ENCODE results near the gene KPNA5.
A peak's percentile ranks its signal among the peaks of the same experiment; 100 is the strongest.
"Not testable (repeated sequence)": the region's sequence is repeated elsewhere in the genome, so short reads cannot be mapped to it uniquely, and the experiment has no call there.

The KPNA5 gene

GRCh38 chr6:116693275-116693674 lies 12.3 kb downstream of the KPNA5 start:
- DNase-seq; H3K27me3 ChIP-seq (replicated peaks in 2 of 5; ENCODE audit: control insufficient read depth in 4 of 5, insufficient read depth in 5 of 5, low read length in 4 of 5); POLR2A ChIA-PET; CTCF ChIA-PET; H3K4me3 ChIP-seq (ENCODE audit: control insufficient read depth in 1 of 7, extremely low read depth in 1 of 7, insufficient read depth in 4 of 7, low read depth in 2 of 7, low read length in 6 of 7); H3K27ac ChIP-seq (ENCODE audit: insufficient read depth in 1 of 2, low read depth in 1 of 2, low read length in 2 of 2, poor library complexity in 1 of 2, severe bottlenecking in 2 of 2); H3K9me3 ChIP-seq (ENCODE audit: control extremely low read depth in 1 of 5, control insufficient read depth in 4 of 5, insufficient read depth in 2 of 5, low read depth in 1 of 5, low read length in 4 of 5); H3K36me3 ChIP-seq (ENCODE audit: control insufficient read depth in 4 of 4, insufficient read depth in 4 of 4, low read length in 3 of 4): not testable (repeated sequence)
- no CpG with 5 or more reads among the region's 3 CpGs for WGBS (ENCODE audit: insufficient coverage)
- H3K4me1 ChIP-seq (ENCODE audit: control extremely low read depth in 1 of 4, control insufficient read depth in 4 of 4, insufficient read depth in 4 of 4, low read length in 3 of 4): peaks cover 3 to 20% (median 11%) of the 10 kb centered on the region in 4 experiments

- H3K4me3 ChIP-seq (ENCODE audit: control insufficient read depth in 1 of 7, extremely low read depth in 1 of 7, insufficient read depth in 4 of 7, low read depth in 2 of 7, low read length in 6 of 7): peak overlapping the region in 1 of 7 experiments; percentile 40
- no peaks in the 10 kb centered on the region for H3K9me3 ChIP-seq (ENCODE audit: control extremely low read depth in 1 of 5, control insufficient read depth in 4 of 5, insufficient read depth in 2 of 5, low read depth in 1 of 5, low read length in 4 of 5)
- H3K27me3 ChIP-seq (replicated peaks in 2 of 5; ENCODE audit: control insufficient read depth in 4 of 5, insufficient read depth in 5 of 5, low read length in 4 of 5): no peaks in the 10 kb centered on the region
- DNase-seq: peak; percentile 29 to 76 (median 66)
- H3K36me3 ChIP-seq (ENCODE audit: control insufficient read depth in 4 of 4, insufficient read depth in 4 of 4, low read length in 3 of 4): peaks cover 4 to 20% (median 13%) of the 10 kb centered on the region in 4 experiments
- CTCF ChIA-PET: no interaction called here
- POLR2A ChIA-PET: no interaction called here
- H3K4me1 ChIP-seq (ENCODE audit: control extremely low read depth in 1 of 4, control insufficient read depth in 4 of 4, insufficient read depth in 4 of 4, low read length in 3 of 4): peaks cover 3 to 20% (median 11%) of the 10 kb centered on the region in 4 experiments
- H3K27ac ChIP-seq (ENCODE audit: insufficient read depth in 1 of 2, low read depth in 1 of 2, low read length in 2 of 2, poor library complexity in 1 of 2, severe bottlenecking in 2 of 2): no peak overlapping the region
- WGBS (ENCODE audit: insufficient coverage): no CpG with 5 or more reads among the region's 2 CpGs
Measured at GRCh38 chr6:116695401-116695800, 14.4 kb downstream of the KPNA5 start.

- POLR2A ChIA-PET: no interaction called here
- H3K36me3 ChIP-seq (ENCODE audit: control insufficient read depth in 4 of 4, insufficient read depth in 4 of 4, low read length in 3 of 4): peaks cover 4 to 26% (median 20%) of the 10 kb centered on the region in 4 experiments
- no peak overlapping the region for H3K4me3 ChIP-seq (ENCODE audit: control insufficient read depth in 1 of 7, extremely low read depth in 1 of 7, insufficient read depth in 4 of 7, low read depth in 2 of 7, low read length in 6 of 7)
- CTCF ChIA-PET: no interaction called here
- DNase-seq: peak; percentile 11 to 66 (median 50)
- no peaks in the 10 kb centered on the region for H3K9me3 ChIP-seq (ENCODE audit: control extremely low read depth in 1 of 5, control insufficient read depth in 4 of 5, insufficient read depth in 2 of 5, low read depth in 1 of 5, low read length in 4 of 5)
- H3K27me3 ChIP-seq (replicated peaks in 2 of 5; ENCODE audit: control insufficient read depth in 4 of 5, insufficient read depth in 5 of 5, low read length in 4 of 5): no peaks in the 10 kb centered on the region
- peaks cover 3 to 20% (median 11%) of the 10 kb centered on the region in 4 experiments for H3K4me1 ChIP-seq (ENCODE audit: control extremely low read depth in 1 of 4, control insufficient read depth in 4 of 4, insufficient read depth in 4 of 4, low read length in 3 of 4)
- no peak overlapping the region for H3K27ac ChIP-seq (ENCODE audit: insufficient read depth in 1 of 2, low read depth in 1 of 2, low read length in 2 of 2, poor library complexity in 1 of 2, severe bottlenecking in 2 of 2)
Measured at GRCh38 chr6:116697480-116697879, 16.5 kb downstream of the KPNA5 start.

- H3K27me3 ChIP-seq (replicated peaks in 2 of 5; ENCODE audit: control insufficient read depth in 4 of 5, insufficient read depth in 5 of 5, low read length in 4 of 5); H3K9me3 ChIP-seq (ENCODE audit: control extremely low read depth in 1 of 5, control insufficient read depth in 4 of 5, insufficient read depth in 2 of 5, low read depth in 1 of 5, low read length in 4 of 5); H3K4me3 ChIP-seq (ENCODE audit: control insufficient read depth in 1 of 7, extremely low read depth in 1 of 7, insufficient read depth in 4 of 7, low read depth in 2 of 7, low read length in 6 of 7); H3K4me1 ChIP-seq (ENCODE audit: control extremely low read depth in 1 of 4, control insufficient read depth in 4 of 4, insufficient read depth in 4 of 4, low read length in 3 of 4); H3K27ac ChIP-seq (ENCODE audit: insufficient read depth in 1 of 2, low read depth in 1 of 2, low read length in 2 of 2, poor library complexity in 1 of 2, severe bottlenecking in 2 of 2); DNase-seq; POLR2A ChIA-PET: not testable (repeated sequence)
- CTCF ChIA-PET: interaction anchor here (1.4 kb wide), 1 partner anchor 16 kb away, joined by 3 read pairs; no protein-coding TSS in a partner anchor
- WGBS (ENCODE audit: insufficient coverage): no CpG with 5 or more reads among the region's 1 CpG
- peaks cover 12 to 62% (median 34%) of the 10 kb centered on the region in 4 experiments for H3K36me3 ChIP-seq (ENCODE audit: control insufficient read depth in 4 of 4, insufficient read depth in 4 of 4, low read length in 3 of 4)
Measured at GRCh38 chr6:116703888-116704287, 22.9 kb downstream of the KPNA5 start.

GRCh38 chr6:116705917-116706316 lies 24.9 kb downstream of the KPNA5 start:
- POLR2A ChIA-PET: no interaction called here
- CTCF ChIA-PET: interaction anchor here (0.7 to 1.0 kb wide), 2 partner anchors 9 to 135 kb away, joined by 3 read pairs; no protein-coding TSS in a partner anchor
- H3K27ac ChIP-seq (ENCODE audit: insufficient read depth in 1 of 2, low read depth in 1 of 2, low read length in 2 of 2, poor library complexity in 1 of 2, severe bottlenecking in 2 of 2): no peak overlapping the region
- H3K4me3 ChIP-seq (ENCODE audit: control insufficient read depth in 1 of 7, extremely low read depth in 1 of 7, insufficient read depth in 4 of 7, low read depth in 2 of 7, low read length in 6 of 7): no peak overlapping the region
- no peaks in the 10 kb centered on the region for H3K4me1 ChIP-seq (ENCODE audit: control extremely low read depth in 1 of 4, control insufficient read depth in 4 of 4, insufficient read depth in 4 of 4, low read length in 3 of 4)
- DNase-seq: no peak
- no CpG with 5 or more reads among the region's 1 CpG for WGBS (ENCODE audit: insufficient coverage)
- no peaks in the 10 kb centered on the region for H3K27me3 ChIP-seq (replicated peaks in 2 of 5; ENCODE audit: control insufficient read depth in 4 of 5, insufficient read depth in 5 of 5, low read length in 4 of 5)
- no peaks in the 10 kb centered on the region for H3K9me3 ChIP-seq (ENCODE audit: control extremely low read depth in 1 of 5, control insufficient read depth in 4 of 5, insufficient read depth in 2 of 5, low read depth in 1 of 5, low read length in 4 of 5)
- peaks cover 12 to 55% (median 29%) of the 10 kb centered on the region in 4 experiments for H3K36me3 ChIP-seq (ENCODE audit: control insufficient read depth in 4 of 4, insufficient read depth in 4 of 4, low read length in 3 of 4)

GRCh38 chr6:116714296-116714695 lies 33.3 kb downstream of the KPNA5 start:
- Histone ChIP-seq H3K9me3 (ENCODE audit: control extremely low read depth in 1 of 5, control insufficient read depth in 4 of 5, insufficient read depth in 2 of 5, low read depth in 1 of 5, low read length in 4 of 5) (peaks cover 0 to 31% (median 12%) of the 10 kb centered on the region in 5 experiments), H3K36me3 (ENCODE audit: control insufficient read depth in 4 of 4, insufficient read depth in 4 of 4, low read length in 3 of 4) (peaks cover 21 to 73% (median 41%) of the 10 kb centered on the region in 4 experiments), H3K4me1 (ENCODE audit: control extremely low read depth in 1 of 4, control insufficient read depth in 4 of 4, insufficient read depth in 4 of 4, low read length in 3 of 4) (no peaks in the 10 kb centered on the region), H3K4me3 (ENCODE audit: control insufficient read depth in 1 of 7, extremely low read depth in 1 of 7, insufficient read depth in 4 of 7, low read depth in 2 of 7, low read length in 6 of 7) (no peak overlapping the region), H3K27ac (ENCODE audit: insufficient read depth in 1 of 2, low read depth in 1 of 2, low read length in 2 of 2, poor library complexity in 1 of 2, severe bottlenecking in 2 of 2) (no peak overlapping the region), H3K27me3 (replicated peaks in 2 of 5; ENCODE audit: control insufficient read depth in 4 of 5, insufficient read depth in 5 of 5, low read length in 4 of 5) (no peaks in the 10 kb centered on the region)
- ChIA-PET POLR2A (no interaction called here), CTCF (no interaction called here)
- DNase-seq: no peak
- 86% methylated on average over 1 of the region's 1 CpG for WGBS (ENCODE audit: insufficient coverage)

GRCh38 chr6:116714761-116715160 lies 33.8 kb downstream of the KPNA5 start:
- Histone ChIP-seq H3K9me3 (ENCODE audit: control extremely low read depth in 1 of 5, control insufficient read depth in 4 of 5, insufficient read depth in 2 of 5, low read depth in 1 of 5, low read length in 4 of 5) (peaks cover 0 to 31% (median 12%) of the 10 kb centered on the region in 5 experiments), H3K4me3 (ENCODE audit: control insufficient read depth in 1 of 7, extremely low read depth in 1 of 7, insufficient read depth in 4 of 7, low read depth in 2 of 7, low read length in 6 of 7) (no peak overlapping the region), H3K27ac (ENCODE audit: insufficient read depth in 1 of 2, low read depth in 1 of 2, low read length in 2 of 2, poor library complexity in 1 of 2, severe bottlenecking in 2 of 2) (no peak overlapping the region), H3K4me1 (ENCODE audit: control extremely low read depth in 1 of 4, control insufficient read depth in 4 of 4, insufficient read depth in 4 of 4, low read length in 3 of 4) (no peaks in the 10 kb centered on the region), H3K27me3 (replicated peaks in 2 of 5; ENCODE audit: control insufficient read depth in 4 of 5, insufficient read depth in 5 of 5, low read length in 4 of 5) (no peaks in the 10 kb centered on the region), H3K36me3 (ENCODE audit: control insufficient read depth in 4 of 4, insufficient read depth in 4 of 4, low read length in 3 of 4) (peaks cover 22 to 74% (median 44%) of the 10 kb centered on the region in 4 experiments)
- no peak for DNase-seq
- POLR2A ChIA-PET: no interaction called here
- CTCF ChIA-PET: no interaction called here
- WGBS (ENCODE audit: insufficient coverage): 100% methylated on average over 2 of the region's 2 CpGs

Measured in common myeloid progenitor, CD34-positive (primary cell).